Measurements from ENCODE around the gene CDK17.

GRCh38 chr12:96392397-96392796, 7.8 kb downstream of the CDK17 start:
- no peak for TF ChIP-seq MAX (CRISPR knock-in tag; IDR thresholded peaks at IDR 0.05)
- TF ChIP-seq ILK (tag; IDR thresholded peaks at IDR 0.05; ENCODE audit: borderline replicate concordance, low read depth), result no peak
- no peak for TF ChIP-seq ARID4B (CRISPR knock-in tag; IDR thresholded peaks at IDR 0.05)

All from K562 (cell line).